Hepatocyte (in vitro differentiated cells): ENCODE measurements around the gene VWA7.

Experiments
- EZH2 ChIP-seq: fragments of 200-600 bp; sonication (generic); IDR thresholded peaks from 2 replicates; pipeline ENCODE4 v1.6.1; 2016; ENCODE audit warnings: antibody characterized with exemption, mild to moderate bottlenecking, borderline replicate concordance
- EZH2phosphoT487 ChIP-seq: fragments of 200-600 bp; sonication (generic); IDR thresholded peaks from one replicate; pipeline ENCODE4 v1.6.1; 2018; ENCODE audit warnings: antibody characterized with exemption, mild to moderate bottlenecking, low read depth, moderate library complexity; ENCODE audit not compliant: unreplicated experiment, severe bottlenecking
- TF ChIP-seq, protein P1 (sequence below): fragments of 200-600 bp; sonication (generic); IDR thresholded peaks from 2 replicates; pipeline ENCODE4 v1.5.1; 2016; ENCODE audit warnings: antibody characterized with exemption, mild to moderate bottlenecking; ENCODE audit not compliant: poor library complexity

DNA sequence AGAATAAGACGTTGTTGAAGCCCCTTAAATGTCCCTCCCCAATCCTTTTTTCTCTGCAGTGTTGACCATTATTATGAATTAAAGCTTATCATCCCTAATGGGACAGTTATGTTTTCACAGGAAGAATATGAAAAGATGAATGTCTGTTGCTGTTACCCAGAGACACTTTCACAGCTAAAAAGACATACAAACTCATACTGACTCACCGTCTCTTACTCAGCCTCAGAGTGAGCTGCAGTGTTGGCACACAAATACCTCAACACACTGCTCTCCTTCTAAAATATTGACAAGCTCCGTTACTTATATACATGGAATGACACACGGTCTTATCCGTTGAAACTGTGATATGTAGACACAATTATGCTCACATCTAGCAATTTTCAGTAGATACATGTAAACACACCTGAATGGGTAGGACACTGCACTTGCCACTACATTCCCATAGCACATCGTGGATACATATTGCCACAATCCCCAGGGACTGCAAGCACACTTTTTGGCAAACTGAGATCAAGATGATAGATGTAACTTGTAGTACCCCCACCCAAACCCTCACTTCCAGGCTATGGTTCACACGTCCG is 24.3 kb downstream of the VWA7 start:
- TF ChIP-seq EZH2phosphoT487 (no peak), EZH2 (no peak)
- TF ChIP-seq, protein P1, sequence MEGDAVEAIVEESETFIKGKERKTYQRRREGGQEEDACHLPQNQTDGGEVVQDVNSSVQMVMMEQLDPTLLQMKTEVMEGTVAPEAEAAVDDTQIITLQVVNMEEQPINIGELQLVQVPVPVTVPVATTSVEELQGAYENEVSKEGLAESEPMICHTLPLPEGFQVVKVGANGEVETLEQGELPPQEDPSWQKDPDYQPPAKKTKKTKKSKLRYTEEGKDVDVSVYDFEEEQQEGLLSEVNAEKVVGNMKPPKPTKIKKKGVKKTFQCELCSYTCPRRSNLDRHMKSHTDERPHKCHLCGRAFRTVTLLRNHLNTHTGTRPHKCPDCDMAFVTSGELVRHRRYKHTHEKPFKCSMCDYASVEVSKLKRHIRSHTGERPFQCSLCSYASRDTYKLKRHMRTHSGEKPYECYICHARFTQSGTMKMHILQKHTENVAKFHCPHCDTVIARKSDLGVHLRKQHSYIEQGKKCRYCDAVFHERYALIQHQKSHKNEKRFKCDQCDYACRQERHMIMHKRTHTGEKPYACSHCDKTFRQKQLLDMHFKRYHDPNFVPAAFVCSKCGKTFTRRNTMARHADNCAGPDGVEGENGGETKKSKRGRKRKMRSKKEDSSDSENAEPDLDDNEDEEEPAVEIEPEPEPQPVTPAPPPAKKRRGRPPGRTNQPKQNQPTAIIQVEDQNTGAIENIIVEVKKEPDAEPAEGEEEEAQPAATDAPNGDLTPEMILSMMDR: no peak
